ENCODE measurements around the gene SPRN.
"Not testable (repeated sequence)": the region's sequence is repeated elsewhere in the genome, so short reads cannot be mapped to it uniquely, and the experiment has no call there.

SPRN gene

DNA sequence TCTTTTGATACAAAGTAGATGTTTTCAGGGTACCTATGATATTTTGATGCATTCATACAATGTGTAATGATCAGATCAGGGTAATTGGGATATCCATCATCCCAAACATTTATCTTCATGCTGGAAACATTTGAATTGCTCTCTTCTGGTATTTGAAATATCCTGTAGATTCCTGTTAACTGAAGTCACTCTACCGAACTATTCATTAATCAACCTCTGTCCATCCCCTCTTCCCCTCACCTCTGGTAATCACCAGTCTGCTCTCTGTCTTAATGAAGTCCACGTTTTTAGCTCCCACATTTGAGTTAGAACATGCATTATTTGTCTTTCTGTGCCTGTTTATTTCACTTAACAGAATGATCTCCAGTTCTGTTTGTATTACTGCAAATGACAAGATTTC is 19.2 kb downstream of the SPRN start:
- no peak for DNase-seq

- no peak for DNase-seq
These were observed 20.6 kb downstream of the SPRN start for GRCh38 chr10:133403784-133404183.

DNA sequence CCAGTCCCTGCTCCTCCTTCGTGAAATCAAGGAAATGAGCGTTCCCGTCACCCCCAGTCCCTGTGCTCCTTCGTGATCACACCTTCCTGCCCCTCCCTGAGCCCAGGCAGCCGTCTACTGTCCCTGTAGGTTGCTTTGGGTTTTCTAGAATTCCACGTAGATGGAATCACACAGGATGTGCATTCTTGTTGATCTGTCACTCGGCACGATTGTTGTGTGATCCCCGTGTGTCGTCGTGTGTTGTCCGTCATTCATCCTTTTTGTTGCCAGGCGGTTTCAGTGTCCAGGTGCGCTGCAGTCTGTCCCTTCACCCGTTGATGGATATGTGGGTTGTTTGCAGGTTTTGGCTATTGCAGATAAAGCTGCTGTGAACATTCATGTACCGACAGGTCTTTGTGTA is 21.1 kb downstream of the SPRN start:
- DNase-seq = no peak

GRCh38 chr10:133401981-133402725 is 22.3 kb downstream of the SPRN start:
- no peak for DNase-seq

- no peak for DNase-seq
These were observed 22.9 kb downstream of the SPRN start for GRCh38 chr10:133401500-133401899.

DNA sequence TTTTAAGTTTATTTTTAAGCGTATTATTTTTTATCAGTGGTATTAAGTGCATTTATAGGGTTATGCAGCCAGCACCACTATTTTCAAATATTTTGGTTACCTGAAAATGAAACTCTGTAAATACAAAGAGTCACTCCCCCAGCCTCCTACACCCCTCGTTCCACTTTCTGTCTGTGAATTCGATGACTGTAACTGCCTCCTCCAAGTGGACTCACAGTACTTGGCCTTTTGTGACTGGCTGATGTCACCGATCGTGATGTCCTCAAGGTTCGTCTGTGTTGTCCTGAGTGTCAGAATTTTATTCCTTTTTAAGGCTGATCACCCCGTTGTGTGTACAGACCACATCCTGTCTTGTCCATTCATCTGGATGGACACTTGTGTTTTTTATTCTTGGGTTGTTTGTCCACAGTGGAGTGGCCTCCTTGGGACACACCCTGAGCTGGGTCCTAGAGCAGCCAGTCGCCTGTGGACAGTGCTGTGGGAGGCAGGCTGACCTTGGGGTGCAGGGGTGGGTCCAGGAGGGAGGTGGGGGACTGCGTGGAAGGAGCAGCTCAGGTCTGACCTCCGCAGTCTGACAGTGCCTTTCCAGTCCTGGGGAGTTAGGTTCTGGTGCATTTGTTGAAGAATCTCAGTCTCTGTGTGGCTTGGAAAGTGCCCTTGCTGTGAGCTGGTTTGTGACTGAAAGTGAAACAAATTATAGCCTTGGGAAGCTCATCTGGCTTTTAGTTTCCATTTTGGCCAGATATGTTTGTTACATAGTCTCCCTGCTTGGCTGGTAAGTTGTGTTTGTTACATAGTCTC is 23.6 kb downstream of the SPRN start:
- no peak for DNase-seq

GRCh38 chr10:133399123-133399601 is 25.3 kb downstream of the SPRN start:
- no peak for DNase-seq

GRCh38 chr10:133397938-133398337 is 26.5 kb downstream of the SPRN start:
- DNase-seq = no peak

GRCh38 chr10:133396035-133396624 is 28.3 kb downstream of the SPRN start:
- DNase-seq = no peak

DNA sequence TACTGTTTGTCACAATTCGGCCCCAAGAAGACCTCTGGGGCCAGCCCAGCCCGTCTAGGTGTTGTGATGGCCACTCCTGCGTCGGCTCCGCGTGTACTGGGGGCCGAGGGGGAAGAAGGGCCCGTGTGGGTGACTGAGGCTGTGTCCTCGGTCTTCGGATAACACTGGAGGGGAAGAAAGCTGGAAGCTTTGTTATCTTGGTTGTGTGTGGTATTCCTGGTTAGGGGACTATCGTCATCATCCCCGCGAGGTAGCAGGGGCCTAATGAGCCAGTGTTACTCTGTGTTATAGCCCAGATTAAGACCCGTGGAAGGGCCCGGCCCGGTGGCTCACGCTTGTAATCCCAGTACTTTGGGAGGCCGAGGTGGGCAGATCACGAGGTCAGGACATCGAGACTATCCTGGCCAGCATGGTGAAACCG is 29.6 kb downstream of the SPRN start:
- DNase-seq = no peak

- DNase-seq = peak; percentile 96
These were observed 30.3 kb downstream of the SPRN start, which contains the start of gene MTG1 for GRCh38 chr10:133394064-133394663. MTG1 (plus strand) TSS chr10:133394157; CDS start chr10:133394221, 64 bp downstream.

- no peak for DNase-seq
These were observed 30.9 kb downstream of the SPRN start for GRCh38 chr10:133393401-133394063.

DNA sequence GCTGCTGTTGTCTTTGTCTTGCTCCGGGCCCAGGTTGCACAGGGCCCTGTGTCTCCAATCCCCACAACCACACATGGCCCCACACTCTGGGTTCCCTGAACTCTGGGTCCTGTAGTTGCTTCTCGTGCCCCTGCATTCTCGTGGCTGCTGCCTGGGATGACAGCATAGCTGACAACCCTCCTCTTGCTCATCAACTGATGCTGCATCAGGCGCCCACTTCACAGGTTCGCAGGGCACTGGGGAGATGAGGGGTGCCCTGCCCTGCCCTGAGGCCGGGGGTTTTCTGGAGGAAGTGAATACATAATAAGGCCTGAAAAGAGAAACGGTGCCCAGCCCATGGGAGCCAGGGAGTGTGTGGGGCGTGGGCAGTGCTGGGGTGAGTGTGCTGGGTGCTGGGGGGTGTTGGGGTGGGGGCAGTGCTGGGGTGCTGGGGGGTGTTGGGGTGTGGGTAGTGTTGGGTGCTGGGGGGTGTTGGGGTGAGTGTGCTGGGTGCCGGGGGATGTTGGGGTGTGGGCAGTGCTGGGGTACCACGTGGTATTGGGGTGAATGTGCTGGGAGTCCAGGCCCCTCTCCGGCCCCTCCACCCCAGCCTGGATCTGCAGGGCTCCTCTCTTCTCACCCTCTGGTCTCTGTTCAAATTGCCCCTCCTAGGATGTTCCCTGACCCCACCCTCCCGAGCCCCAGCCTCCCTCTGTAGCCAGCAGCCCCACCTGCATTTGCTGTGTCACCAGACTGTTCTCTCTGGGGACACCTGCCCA is 32.5 kb downstream of the SPRN start:
- no peak for DNase-seq

DNA sequence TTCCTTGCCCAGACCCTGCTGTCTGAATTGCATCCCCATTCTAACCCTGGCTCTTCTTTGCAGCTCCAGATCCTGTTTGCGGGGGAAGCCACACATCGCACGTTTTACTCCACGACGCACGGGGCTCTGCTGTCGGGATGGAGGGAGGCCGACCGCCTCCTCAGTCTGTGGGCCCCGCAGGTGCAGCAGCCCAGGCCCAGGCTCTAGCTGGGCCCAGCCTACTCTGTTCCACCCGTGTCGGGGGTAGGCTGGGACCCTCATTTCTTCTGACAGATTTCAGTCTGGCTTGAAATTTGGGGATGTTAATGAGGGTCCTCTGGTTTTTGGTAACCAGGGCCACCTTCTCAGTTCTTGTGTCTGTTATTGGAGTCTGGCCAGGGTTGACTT is 33.2 kb downstream of the SPRN start:
- no peak for DNase-seq

GRCh38 chr10:133390597-133391248 is 33.7 kb downstream of the SPRN start:
- DNase-seq = no peak

- DNase-seq = no peak
These were observed 35.2 kb downstream of the SPRN start for GRCh38 chr10:133388973-133389818.

- DNase-seq = no peak
These were observed 36.0 kb downstream of the SPRN start for GRCh38 chr10:133388236-133388972.

GRCh38 chr10:133386951-133387350 is 37.5 kb downstream of the SPRN start:
- DNase-seq = not testable (repeated sequence)

- DNase-seq = no peak
These were observed 39.2 kb downstream of the SPRN start for GRCh38 chr10:133385214-133385613.

DNA sequence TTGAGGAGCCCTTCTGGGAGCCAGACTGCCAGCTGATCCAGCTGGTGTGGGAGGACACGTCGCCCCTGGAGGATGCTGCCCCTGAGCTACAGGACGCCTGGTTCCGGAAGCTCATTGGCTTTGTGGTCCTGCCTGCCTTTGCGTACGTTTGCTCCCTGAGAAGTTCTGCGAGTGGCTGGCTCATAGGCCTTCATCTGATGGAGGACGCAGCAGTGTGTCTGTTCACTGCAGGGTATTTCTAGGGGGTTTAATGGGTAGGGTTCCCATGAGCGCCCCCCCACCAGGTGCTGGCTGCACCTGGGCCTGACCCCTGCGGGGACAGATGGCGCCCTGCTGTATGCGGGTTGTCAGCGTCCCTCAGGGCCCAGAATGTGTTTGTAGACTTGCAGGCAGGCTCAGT is 40.4 kb downstream of the SPRN start:
- DNase-seq = no peak
